AG09309 (cell line): ENCODE results near the gene PRKACB.
"Not testable (repeated sequence)": the region's sequence is repeated elsewhere in the genome, so short reads cannot be mapped to it uniquely, and the experiment has no call there.

ENCODE experiments used
- DNase-seq: peaks from one replicate; pipeline ENCODE4 v3.0.0-alpha.2; 2010; ENCODE audit warnings: low read depth
- H3K4me3 ChIP-seq: 2 replicates; pipeline ENCODE4 v1.5.1; 2011; ENCODE audit warnings: mild to moderate bottlenecking, low read depth, low read length, moderate library complexity; ENCODE audit not compliant: control insufficient read depth
- TF ChIP-seq, protein P1 (sequence below): IDR thresholded peaks from 2 replicates; pipeline ENCODE4 v1.5.1; 2011; ENCODE audit warnings: mild to moderate bottlenecking, low read depth, low read length, inconsistent platforms; ENCODE audit not compliant: insufficient read depth, control insufficient read depth; ENCODE audit errors: missing control alignments

PRKACB gene

DNA sequence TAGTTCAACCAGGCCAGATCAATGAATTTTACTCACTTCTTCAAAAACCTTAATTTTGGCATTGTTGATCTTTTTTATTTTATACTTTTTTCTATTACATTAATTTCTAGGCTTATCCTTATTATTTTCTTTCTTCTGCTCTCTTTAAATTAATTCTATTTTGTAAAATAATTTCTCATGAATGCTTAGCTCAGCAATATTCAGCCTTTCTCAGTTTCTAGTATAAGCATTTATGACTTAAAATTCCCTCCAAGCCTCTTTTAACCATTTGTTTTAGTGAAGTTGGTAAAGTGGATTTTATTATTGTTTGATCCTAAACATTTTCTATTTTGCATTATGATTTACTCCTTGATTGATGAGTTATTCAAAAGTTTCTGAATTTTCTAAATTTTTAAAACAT is 136.8 kb downstream of the PRKACB start:
- DNase-seq: no peak
- H3K4me3 ChIP-seq: no peak overlapping the region
- TF ChIP-seq, protein P1, sequence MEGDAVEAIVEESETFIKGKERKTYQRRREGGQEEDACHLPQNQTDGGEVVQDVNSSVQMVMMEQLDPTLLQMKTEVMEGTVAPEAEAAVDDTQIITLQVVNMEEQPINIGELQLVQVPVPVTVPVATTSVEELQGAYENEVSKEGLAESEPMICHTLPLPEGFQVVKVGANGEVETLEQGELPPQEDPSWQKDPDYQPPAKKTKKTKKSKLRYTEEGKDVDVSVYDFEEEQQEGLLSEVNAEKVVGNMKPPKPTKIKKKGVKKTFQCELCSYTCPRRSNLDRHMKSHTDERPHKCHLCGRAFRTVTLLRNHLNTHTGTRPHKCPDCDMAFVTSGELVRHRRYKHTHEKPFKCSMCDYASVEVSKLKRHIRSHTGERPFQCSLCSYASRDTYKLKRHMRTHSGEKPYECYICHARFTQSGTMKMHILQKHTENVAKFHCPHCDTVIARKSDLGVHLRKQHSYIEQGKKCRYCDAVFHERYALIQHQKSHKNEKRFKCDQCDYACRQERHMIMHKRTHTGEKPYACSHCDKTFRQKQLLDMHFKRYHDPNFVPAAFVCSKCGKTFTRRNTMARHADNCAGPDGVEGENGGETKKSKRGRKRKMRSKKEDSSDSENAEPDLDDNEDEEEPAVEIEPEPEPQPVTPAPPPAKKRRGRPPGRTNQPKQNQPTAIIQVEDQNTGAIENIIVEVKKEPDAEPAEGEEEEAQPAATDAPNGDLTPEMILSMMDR: no peak

DNA sequence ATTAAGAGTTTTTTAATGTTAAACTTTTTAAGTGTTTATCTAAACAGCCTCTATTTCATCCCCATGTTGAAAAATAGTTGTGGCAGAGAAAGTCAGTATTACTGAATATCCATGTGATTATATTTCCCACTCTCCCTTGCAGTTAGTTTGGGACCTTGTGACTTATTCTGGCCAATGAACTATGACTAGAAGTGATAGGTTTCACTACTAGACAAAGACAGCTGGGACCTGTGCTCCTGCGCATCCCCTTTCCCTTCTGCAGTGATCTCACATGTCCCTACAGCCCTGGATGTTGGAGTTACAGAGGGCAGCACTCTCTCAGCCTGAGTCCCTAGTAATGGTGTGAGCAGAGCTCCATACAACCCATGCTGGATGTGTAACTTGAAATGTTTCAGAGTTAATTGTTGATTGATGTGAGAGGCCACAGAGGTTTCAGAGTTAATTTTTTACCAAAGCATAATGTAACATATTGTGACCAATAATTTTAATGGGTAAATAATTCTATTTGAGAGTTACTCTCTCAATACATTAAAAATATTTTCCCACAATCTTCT is 138.8 kb downstream of the PRKACB start:
- TF ChIP-seq, protein P1: no peak
- no peak for DNase-seq
- H3K4me3 ChIP-seq: no peak overlapping the region

- H3K4me3 ChIP-seq: no peak overlapping the region
- TF ChIP-seq, protein P1: no peak
- peak; percentile 11 for DNase-seq
Measured at GRCh38 chr1:84283381-84283780, 139.3 kb downstream of the PRKACB start.

GRCh38 chr1:84286071-84286470 is 142.0 kb downstream of the PRKACB start:
- no peak overlapping the region for H3K4me3 ChIP-seq
- DNase-seq: no peak
- TF ChIP-seq, protein P1: no peak

DNA sequence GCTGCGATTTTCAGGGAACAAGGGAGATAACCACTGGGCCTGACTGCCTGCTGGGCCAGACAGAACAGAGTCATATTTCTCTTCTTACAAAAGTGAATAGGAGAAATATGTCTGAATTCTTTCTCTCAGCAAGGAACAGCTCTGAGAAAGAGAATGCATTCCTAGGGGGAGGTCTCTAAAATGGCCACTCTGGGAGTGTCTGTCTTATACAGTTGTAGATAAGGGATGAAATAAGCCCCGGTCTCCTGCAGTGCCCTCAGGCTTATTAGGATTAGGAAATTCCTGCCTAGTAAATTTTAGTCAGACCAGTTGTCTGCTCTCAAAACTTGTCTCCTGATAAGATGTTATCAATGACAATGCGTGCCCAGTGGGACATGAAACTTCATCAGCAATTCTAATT is 143.3 kb downstream of the PRKACB start:
- not testable (repeated sequence) for DNase-seq, H3K4me3 ChIP-seq
